Cardiac septum (tissue), 1 donor: ENCODE data around the gene VAMP4. TPM values are rescaled to one million over a fixed set of nuclear protein-coding genes. Genes with fewer than 3 reads are reported as not detected.
"Not testable (repeated sequence)": the region's sequence is repeated elsewhere in the genome, so short reads cannot be mapped to it uniquely, and the experiment has no call there.

Experiments used
- DNase-seq: peaks from one replicate; pipeline ENCODE4 v3.0.0-alpha.2; 2020; ENCODE audit warnings: low spot score
- intact Hi-C: fragments of 100-400 bp; cut with DNase I; formaldehyde crosslinking; loops from one replicate; pipeline ENCODE4 v1.14.0; 2022
- total RNA-seq: library from RNA; stranded (reverse); fragmentation: NEBNext Ultra II Directional; extraction: Animal tissue kit (Norgen Biotek cat#: 25700); gene quantifications from one replicate; pipeline ENCODE4 v1.2.1, GENCODE V29; 2021
- donor health status: DM: no; HTN: no; CAD: no.

Gene VAMP4
- total RNA-seq, 1 donor from 2014 or later, result 8.7 TPM

DNA sequence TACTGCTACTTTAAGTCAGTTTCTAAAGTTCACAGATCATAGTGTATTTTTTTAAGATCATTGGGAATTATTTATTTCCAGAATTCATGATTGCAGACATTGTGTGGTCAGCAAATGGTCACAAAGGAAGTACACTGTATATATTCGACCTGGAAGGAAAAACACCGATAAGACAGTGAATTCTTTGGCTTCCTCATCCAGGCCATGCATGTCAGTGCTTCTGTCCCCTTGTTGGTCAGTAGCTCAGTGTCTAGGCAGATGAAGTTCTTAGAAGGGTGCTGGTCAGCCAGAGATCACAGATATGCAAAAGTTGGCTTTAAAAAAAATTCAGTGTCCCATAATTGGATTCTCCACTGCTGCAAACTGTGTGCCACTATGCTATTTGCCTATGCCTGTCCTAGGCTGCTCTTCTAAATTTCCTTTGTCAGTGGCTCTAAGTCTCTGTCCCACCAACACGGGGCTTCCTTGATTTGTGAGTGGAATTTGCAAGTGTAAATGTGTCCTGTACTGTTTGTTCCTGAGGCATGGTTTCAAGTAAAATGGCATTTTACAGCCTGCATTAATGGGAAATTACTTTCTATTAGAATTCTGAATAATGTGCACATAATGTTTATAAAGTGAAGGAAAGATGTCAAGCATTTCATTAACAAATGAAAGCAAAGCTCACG, 12.0 kb upstream of the VAMP4 start:
- intact Hi-C loops, result no loop called here
- DNase-seq, result no peak

DNA sequence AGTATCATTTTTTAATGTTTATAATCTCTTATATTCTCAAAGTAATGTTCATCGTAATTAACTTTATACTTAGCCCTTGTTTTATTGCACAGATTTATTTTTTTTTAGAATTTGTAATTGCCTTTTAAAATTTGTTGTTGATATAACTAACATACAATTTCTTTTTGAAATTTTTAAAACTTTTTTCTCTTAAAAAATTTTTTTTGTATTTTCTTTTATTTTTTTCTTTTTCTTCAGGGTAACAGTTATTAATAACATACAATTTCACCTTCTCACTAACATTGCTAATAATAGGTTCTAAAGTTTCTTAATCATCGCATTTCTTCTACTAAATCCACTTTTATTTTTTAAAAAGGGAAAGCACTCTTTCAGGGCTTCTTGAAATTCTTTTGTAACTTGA, 11.3 kb upstream of the VAMP4 start:
- DNase-seq, result no peak
- intact Hi-C loops, result no loop called here

DNA sequence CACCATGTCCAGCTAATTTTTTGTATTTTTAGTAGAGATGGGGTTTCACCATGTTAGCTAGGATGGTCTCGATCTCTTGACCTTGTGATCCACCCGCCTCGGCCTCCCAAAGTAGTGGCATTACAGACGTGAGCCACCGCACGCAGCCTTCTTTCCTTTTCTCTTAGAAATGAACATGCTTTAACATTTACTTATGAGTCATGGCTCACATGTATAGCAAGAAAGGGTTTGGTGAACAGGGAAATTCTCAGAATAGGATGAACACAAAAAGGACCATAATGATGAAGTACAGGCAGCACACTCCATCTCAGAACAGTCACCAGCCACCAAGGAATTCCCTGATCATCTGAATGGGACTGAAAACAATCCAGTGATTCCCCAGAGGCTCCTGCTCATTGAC, 9.4 kb upstream of the VAMP4 start:
- intact Hi-C loops, result no loop called here
- DNase-seq, result no peak

DNA sequence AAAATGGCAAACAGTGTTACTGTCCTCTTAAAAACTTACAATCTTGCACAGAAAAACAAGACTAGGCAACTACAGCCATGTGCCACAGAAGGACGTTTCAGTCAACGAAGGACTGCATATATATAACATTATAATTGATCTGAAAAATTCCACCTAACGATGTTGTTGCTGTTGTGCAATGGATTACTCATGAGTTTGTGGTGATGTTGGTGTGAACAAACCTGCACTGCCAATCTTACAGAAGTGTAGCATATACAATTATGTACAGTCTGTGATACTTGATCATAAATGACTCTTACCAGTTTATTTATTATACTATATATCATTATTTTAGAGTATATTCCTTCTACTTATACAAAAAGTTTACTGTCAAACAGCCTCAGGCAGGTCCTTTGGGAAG, 6.8 kb upstream of the VAMP4 start:
- no peak for DNase-seq
- intact Hi-C loops, result no loop called here

DNA sequence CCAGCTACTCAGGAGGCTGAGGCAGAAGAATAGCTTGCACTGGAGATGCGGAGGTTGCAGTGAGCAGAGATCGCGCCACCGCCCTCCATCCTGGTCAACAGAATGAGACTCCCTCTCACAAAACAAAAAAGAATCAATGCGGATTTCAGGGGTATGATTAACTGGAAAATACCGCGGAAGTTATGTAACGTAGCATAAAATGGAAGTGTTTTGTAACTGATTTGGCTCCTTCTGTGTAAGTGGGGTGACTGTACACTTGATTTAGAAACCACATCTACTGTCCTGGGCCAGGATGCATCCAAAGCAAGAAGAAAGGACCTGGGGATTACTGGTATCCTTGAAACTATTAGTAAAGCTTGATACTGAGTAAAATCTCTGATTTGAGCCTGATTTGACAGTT, 3.1 kb upstream of the VAMP4 start:
- DNase-seq, result no peak
- intact Hi-C loops, result no loop called here

DNA sequence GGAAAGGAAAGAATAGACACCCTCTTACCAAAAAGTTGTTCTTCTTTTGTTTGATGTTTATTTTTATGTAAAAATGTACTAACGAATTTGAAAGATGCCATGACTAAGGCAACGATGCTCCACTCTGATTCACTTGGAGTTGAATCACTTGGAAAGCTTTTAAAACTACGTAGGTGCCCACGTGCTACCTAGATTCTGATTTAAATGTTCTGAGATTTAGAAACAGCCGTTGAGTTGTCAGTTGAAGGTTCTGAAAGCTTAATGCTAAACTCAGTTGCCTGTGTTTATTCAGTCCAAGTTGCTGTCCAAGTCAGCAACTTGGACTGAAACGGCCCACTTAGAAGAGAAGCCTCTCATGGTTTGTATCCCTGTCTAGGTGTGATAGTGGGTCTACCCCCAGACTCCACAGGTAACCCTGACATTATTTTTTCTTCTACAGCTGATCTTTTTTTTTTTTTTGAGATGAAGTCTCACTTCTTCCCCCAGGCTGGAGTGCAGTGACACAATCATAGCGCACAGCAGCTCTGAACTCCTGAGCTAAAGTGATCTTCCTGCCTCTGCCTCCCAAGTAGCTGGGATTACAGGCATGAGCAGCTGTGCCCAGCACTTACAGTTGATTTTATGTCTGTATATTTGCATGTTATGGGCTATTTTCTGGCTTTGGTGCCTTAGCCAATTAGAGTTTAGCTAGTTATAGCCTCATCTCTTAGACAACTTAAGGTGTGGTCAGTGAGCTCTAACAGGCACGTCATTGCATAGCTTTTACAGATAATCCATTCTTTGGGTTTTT, 1.4 kb upstream of the VAMP4 start:
- intact Hi-C loops, result loop anchor here (2.0 kb wide), 1 partner anchor 88 kb away; no protein-coding TSS in a partner anchor
- DNase-seq, result no peak

DNA sequence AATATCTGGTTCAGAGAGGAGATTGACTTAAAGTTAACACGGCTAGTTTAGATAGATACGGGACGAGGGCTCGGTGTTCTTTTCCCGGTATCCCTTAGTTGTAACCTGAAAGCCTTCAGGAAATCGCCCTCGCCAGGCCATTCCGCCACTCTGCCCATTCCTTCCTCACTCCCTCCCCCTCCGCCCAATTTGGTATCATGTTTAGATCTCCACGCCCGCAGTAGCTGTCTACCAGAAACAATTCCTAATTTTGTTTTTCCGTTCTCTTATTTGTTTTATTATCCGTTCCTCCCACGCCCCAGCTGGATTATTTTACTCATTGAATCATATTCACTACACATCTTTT, 685 bp upstream of the VAMP4 start:
- intact Hi-C loops, result loop anchor here (2.0 kb wide), 1 partner anchor 88 kb away; no protein-coding TSS in a partner anchor
- peak; percentile 78 for DNase-seq

DNA sequence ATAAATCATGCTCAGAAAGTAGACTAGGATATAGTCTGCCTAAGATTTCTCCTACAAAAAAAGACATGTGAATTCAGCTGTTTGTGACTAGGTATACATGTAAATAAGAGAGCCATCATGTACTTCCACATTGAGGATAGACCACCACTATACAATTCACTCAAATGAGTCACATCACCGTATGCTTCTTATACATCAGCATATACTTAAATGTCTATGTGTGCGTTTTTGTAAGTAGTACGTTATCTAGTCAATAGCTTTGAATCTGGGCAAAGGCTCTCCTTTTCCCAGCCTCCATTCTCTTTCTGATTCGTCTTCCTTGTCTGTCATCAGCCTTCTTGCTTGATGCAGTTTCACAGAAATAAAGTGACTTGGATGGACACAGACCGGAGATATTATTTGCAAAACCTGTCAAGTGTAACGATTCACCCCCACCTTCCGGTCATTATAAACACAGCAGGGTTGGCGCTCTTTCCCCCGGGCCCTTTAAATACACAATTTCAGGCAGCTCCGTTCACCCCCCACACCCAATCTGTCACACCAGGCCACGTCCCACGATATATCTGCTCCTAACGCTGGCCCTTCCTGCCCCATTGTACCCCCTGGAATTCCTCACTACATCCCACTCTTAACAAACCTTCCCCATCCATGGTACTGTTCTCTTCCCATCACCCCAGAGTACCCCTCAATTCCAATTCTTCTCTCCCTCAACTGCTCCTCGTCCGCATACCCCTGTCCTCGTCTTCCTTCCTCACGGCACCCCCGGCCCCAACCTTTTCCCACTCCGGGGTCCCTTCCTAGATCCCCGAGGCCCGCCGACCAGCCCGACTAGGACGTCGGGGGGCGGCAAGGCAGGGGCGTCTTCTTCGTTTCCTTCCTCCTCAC, 636 bp downstream of the VAMP4 start:
- intact Hi-C loops, result loop anchor here (1.0 to 2.0 kb wide), 2 partner anchors 40 to 96 kb away; partner anchors contain the start of gene METTL13
- no peak for DNase-seq

DNA sequence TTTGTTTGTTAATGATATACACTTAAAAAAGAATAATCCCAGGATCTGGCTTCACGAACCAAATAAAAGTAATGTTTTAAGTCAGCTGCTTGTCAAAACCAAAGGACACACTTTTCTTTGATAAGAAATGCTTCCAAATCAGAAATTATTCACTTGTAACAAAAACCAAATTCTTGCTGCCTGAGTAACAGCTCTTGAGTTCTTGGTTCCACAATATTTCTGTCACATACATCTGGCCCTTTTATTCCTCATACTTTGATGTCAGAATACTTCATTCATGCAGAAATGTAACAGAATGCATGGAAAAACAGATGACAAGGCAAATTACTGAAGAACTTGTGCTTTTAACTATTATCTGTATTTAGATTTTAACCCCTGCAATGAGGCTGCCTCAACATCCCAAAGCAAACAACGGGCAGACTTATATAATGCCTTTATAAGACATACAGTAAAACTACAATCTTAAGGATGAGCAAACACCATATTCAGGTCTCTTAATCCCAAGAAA, 1.5 kb downstream of the VAMP4 start:
- intact Hi-C loops, result loop anchor here (2.0 kb wide), 1 partner anchor 96 kb away; no protein-coding TSS in a partner anchor
- DNase-seq, result no peak

DNA sequence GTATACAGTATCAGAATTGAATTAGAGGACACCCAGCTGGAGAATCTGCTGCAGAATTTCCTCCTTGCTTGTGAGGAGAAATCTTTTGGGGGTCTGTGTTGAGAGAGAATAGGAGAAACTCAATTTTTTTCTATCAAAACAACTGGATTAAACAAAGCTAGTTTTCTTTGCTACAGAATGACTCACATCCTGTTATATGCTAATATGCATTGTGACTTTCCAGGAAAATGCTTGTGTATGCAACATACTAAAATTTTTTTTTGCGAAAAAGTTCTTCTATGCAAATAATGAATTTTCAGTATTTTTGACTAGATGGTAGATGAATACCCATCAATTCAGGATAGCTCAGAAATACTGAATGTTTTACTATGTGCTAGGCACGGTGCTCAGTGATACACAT, 2.2 kb downstream of the VAMP4 start:
- no peak for DNase-seq
- intact Hi-C loops, result loop anchor here (2.0 kb wide), 1 partner anchor 95 kb away; no protein-coding TSS in a partner anchor

DNA sequence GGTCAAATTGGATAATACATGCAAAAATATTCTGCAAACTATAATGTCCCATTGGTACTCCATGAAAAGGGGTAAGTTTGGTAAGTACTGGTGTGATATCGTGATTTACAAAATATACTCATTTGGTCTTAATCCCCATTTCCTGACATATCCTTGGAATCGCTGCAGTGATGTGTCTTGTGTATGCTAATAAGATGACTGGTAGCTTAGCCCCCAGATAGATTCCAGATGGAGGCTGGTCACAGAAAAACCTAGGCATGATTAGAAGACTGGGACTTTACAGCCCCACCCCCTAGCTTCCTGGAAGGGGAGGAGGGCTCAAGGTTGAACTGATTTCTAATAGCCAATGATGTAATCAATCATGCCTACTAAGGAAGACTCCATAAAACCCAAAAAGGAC, 3.0 kb downstream of the VAMP4 start:
- DNase-seq, result no peak
- intact Hi-C loops, result no loop called here

DNA sequence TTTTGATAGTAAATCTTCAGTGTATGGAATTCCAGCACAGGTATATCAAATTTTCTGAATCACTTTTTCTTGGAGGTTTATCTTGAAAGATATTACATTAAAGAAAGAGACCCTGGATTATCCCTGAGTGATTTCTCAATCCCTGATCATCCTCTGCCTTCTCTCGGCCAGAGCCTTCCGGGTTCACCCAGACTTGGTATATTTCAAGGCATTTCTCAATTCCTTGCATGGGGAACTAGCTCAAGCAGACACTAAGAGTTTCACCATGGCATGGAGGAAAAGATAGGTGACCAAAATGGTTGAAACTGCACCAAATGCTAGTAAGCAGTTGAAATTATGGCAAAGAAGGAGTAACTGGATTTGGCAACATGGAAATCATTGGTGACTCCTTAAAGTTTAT, 5.7 kb downstream of the VAMP4 start:
- intact Hi-C loops, result no loop called here

DNA sequence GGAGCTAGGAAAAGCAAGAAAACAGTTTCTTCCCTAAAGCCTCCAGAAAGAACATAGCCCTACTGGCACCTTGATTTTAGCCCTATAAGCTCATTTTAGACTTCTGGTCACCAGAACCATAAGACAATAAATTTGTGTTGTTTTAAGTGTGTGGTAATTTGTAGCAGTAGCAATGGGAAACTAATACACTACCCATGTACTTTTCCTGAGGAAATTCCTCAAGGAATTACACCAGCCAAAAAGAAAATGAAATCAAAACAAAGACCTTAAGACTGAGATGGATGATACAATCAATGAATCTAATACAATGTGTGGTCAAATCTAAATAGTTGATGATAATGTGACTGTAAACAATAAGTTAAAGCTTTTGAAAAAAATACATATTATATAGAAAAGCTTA, 11.8 kb downstream of the VAMP4 start:
- DNase-seq, result no peak
- intact Hi-C loops, result no loop called here

More for the DNA sequence above, 5.7 kb downstream of the VAMP4 start:
- no peak for DNase-seq

DNA sequence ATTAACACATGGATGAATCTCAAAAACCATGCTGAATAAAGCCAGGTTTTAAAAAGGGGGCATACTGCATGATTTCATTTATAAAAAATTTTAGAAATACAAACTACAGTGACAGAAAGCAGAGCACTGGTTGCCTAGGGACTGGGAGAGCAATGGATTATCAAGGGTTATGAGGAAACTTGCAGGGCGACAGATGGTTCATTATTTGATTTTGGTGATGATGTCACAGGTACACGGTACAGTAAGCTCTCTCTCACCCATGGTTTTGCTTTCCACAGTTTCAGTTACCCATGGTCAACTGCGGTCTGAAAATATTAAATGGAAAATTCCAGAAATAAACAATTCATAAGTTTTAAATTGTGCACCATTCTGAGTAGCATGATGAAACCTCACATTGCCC, 14.1 kb downstream of the VAMP4 start:
- intact Hi-C loops, result no loop called here
- DNase-seq, result no peak

DNA sequence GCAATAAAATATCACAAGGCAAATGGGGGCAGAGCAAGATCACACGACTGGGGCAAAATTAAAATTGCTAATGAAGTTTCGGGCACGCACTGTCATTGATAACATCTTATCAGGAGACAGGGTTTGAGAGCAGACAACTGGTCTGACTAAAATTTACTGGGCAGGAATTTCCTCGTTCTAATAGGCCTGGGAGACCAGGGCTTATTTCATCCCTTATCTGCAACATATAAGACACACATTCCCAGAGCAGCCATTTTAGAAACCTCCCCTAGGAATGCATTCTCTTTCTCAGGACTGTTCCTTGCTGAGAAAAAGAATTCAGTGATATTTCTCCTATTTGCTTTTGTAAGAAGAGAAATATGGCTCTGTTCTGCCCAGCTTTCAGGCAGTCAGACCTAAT, 18.7 kb downstream of the VAMP4 start:
- intact Hi-C loops, result not testable (repeated sequence)

DNA sequence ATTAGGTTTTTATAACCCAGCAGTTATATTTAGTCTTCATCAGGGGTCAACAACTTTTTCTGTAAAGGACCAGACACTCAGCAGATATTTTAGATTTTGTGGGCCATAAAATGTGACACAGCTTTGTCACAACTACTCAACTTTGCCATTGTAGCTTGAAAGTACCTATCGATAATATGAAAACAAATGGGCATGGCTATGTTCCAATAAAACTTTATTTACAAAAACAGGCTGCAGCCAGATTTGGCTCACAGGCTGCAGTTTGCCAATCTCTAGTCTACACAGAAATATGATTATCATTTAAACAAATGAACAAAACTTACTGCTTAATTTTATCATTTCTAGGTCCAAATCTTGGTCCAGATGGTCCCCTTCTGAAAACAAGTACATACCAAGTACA, 23.0 kb downstream of the VAMP4 start:
- intact Hi-C loops, result no loop called here
- DNase-seq, result no peak

More for the DNA sequence above, 18.7 kb downstream of the VAMP4 start:
- DNase-seq, result not testable (repeated sequence)

DNA sequence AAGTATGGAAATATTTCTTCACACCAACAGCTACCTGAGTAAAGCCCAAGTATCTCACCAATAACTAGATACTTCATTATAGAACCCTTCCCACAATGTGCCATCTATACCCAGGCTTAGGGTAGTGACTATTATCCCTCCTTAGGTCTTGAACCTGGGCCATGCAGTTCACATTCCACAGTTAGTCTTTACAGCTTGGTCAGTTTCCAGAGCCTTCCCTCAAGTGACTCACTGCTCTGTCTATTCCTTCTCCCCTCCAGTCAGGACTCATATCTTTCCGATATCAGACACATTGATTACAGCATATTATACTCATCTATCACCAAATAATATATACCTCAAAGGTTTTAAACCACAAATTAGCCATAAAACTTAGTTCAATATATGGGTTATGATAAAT, 23.6 kb downstream of the VAMP4 start:
- intact Hi-C loops, result no loop called here

DNA sequence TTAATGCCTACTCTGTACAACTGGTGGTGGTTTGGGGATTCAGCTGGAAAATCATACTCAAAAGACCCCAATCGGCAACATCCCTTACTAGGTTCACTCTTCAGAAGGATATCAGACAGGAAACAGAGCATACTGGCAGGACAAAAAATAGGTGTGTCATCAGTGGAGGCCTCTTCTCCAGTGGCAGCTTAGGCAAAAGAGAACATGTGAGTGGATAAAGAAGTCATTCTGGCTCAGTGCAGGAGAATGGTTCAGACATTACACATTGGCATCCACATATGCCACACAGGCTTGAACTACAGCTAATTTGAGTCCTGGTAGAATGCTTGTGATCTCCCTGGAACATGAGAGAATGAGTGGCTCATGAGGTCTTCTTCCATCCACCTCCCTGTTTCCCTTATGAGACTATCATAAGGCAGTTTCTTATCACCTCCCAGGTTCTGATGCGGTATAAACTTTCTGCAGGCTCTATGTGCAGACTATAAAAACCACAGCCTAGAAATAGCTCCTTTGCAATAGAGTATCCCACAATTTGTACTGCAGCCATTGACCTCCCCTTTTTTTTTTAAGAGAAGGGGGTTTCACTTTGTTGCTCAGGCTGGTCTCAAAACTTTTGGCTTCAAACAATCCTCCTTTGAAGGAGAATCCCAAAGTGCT, 24.7 kb downstream of the VAMP4 start:
- intact Hi-C loops, result loop anchor here (2.0 kb wide), 1 partner anchor 64 kb away; the partner anchor contains the start of gene METTL13
- no peak for DNase-seq

More for the DNA sequence above, 23.6 kb downstream of the VAMP4 start:
- no peak for DNase-seq

DNA sequence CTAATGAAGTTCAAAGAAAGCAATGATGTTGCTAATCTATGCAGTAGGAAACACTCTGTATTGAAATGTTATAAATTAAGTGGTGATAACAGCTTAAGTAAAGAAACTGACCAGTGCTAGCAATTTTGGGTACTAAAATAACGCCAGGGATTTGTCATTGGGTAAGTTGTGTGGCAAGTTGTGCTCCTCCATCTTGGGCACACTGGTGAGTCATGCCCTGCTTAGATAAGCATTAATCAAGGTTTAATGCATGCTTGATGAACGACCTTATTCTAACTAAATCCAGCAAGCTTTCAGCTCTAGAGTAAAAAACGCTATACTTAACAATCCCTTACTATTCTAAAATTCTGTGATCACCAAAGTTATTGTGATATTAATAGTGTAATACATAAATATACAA, 25.2 kb downstream of the VAMP4 start:
- intact Hi-C loops, result loop anchor here (1.0 to 2.0 kb wide), 2 partner anchors 64 to 71 kb away; partner anchors contain the start of gene METTL13
- no peak for DNase-seq
